T-helper 1 cell treated with Interleukin-12 subunit alpha and Interleukin-12 subunit beta and Interleukin-4 antibody, amounts not matched to agents 30 ng/mL and 1 ng/mL, for 36 hours (primary cell): ENCODE data around the gene MET. TPM values are rescaled to one million over a fixed set of nuclear protein-coding genes. Genes with fewer than 3 reads are reported as not detected.

ENCODE experiments used
- intact Hi-C: fragments of 100-400 bp; cut with micrococcal nuclease; formaldehyde crosslinking; loops from one replicate; pipeline ENCODE4 v1.15.1; 2024
- total RNA-seq: library from RNA; stranded (reverse); gene quantifications from 2 replicates; pipeline ENCODE4 v1.2.3, GENCODE V29; 2022

Gene MET
- total RNA-seq, 1 donor from 2014 or later, result 0.71 TPM

- intact Hi-C loops, result no loop called here
Measured at GRCh38 chr7:116780966-116781365, 109.0 kb downstream of the MET start.

GRCh38 chr7:116781584-116781983 is 109.6 kb downstream of the MET start:
- intact Hi-C loops, result no loop called here

GRCh38 chr7:116782177-116782711 is 110.2 kb downstream of the MET start:
- intact Hi-C loops, result no loop called here

GRCh38 chr7:116783666-116784318 is 111.8 kb downstream of the MET start:
- intact Hi-C loops, result no loop called here

- intact Hi-C loops, result loop anchor here (5.0 kb wide), 2 partner anchors 112 to 192 kb away; partner anchors contain the start of gene MET
Measured at GRCh38 chr7:116784647-116785046, 112.7 kb downstream of the MET start.

- intact Hi-C loops, result loop anchor here (2.0 to 5.0 kb wide), 3 partner anchors 15 to 194 kb away; partner anchors contain the start of gene MET
Measured at GRCh38 chr7:116785843-116786242, 113.8 kb downstream of the MET start.

- intact Hi-C loops, result loop anchor here (2.0 to 5.0 kb wide), 3 partner anchors 14 to 195 kb away; partner anchors contain the start of gene MET
Measured at GRCh38 chr7:116786791-116787443, 114.9 kb downstream of the MET start.

GRCh38 chr7:116787881-116788280 is 115.9 kb downstream of the MET start:
- intact Hi-C loops, result loop anchor here (2.0 to 5.0 kb wide), 3 partner anchors 13 to 196 kb away; partner anchors contain the start of gene MET

GRCh38 chr7:116788572-116789197 is 116.7 kb downstream of the MET start:
- intact Hi-C loops, result loop anchor here (5.0 kb wide), 2 partner anchors 116 to 196 kb away; partner anchors contain the start of gene MET

GRCh38 chr7:116790025-116790424 is 118.0 kb downstream of the MET start:
- intact Hi-C loops, result no loop called here

GRCh38 chr7:116792813-116793212 is 120.8 kb downstream of the MET start:
- intact Hi-C loops, result no loop called here

GRCh38 chr7:116793795-116794340 is 121.9 kb downstream of the MET start:
- intact Hi-C loops, result no loop called here

GRCh38 chr7:116796471-116796870 is 124.5 kb downstream of the MET start:
- intact Hi-C loops, result no loop called here

- intact Hi-C loops, result no loop called here
Measured at GRCh38 chr7:116797612-116798011, 125.6 kb downstream of the MET start.

- intact Hi-C loops, result no loop called here
Measured at GRCh38 chr7:116798232-116798631, 126.2 kb downstream of the MET start.

GRCh38 chr7:116799916-116800315 is 127.9 kb downstream of the MET start:
- intact Hi-C loops, result loop anchor here (2.0 kb wide), 1 partner anchor 13 kb away; no protein-coding TSS in a partner anchor

GRCh38 chr7:116800594-116800993 is 128.6 kb downstream of the MET start:
- intact Hi-C loops, result loop anchor here (2.0 kb wide), 1 partner anchor 14 kb away; no protein-coding TSS in a partner anchor

GRCh38 chr7:116801092-116801710 is 129.2 kb downstream of the MET start:
- intact Hi-C loops, result loop anchor here (2.0 kb wide), 1 partner anchor 14 kb away; no protein-coding TSS in a partner anchor

- intact Hi-C loops, result loop anchor here (2.0 kb wide), 1 partner anchor 61 kb away; the partner anchor contains the start of gene CAPZA2
Measured at GRCh38 chr7:116802144-116802745, 130.2 kb downstream of the MET start.

- intact Hi-C loops, result loop anchor here (2.0 kb wide), 1 partner anchor 60 kb away; the partner anchor contains the start of gene CAPZA2
Measured at GRCh38 chr7:116802746-116803152, 130.8 kb downstream of the MET start.
